Measurements from ENCODE around the gene DCHS2. TPM values are rescaled to one million over a fixed set of nuclear protein-coding genes. Genes with fewer than 3 reads are reported as not detected.

The DCHS2 gene
- total RNA-seq, 1 experiment from 2014 or later = 0.02 TPM

DNA sequence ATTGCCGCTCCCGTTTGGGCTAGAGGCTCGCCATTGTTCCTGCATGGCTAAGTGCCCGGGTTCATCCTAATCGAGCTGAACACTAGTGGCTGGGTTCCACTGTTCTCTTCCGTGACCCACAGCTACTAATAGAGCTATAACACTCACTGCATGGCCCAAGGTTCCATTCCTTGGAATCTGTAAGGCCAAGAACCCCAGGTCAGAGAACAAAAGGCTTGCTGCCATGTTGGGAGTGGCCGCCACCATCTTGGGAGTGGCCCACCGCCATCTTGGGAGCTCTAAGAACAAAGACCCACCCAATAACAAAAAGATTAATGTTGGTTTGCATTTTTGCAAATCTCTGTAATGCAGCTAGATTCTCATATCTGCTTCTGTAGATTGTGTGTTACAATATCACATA is 299.0 kb downstream of the DCHS2 start:
- POLR2A ChIA-PET (ENCODE audit: unreplicated experiment) = no interaction called here
- no peaks in the 10 kb centered on the region for H3K36me3 ChIP-seq (ENCODE audit: low read depth)
- no peak for TF ChIP-seq EZH2 (IDR thresholded peaks at IDR 0.05; ENCODE audit: low read depth)
- TF ChIP-seq, protein P1, sequence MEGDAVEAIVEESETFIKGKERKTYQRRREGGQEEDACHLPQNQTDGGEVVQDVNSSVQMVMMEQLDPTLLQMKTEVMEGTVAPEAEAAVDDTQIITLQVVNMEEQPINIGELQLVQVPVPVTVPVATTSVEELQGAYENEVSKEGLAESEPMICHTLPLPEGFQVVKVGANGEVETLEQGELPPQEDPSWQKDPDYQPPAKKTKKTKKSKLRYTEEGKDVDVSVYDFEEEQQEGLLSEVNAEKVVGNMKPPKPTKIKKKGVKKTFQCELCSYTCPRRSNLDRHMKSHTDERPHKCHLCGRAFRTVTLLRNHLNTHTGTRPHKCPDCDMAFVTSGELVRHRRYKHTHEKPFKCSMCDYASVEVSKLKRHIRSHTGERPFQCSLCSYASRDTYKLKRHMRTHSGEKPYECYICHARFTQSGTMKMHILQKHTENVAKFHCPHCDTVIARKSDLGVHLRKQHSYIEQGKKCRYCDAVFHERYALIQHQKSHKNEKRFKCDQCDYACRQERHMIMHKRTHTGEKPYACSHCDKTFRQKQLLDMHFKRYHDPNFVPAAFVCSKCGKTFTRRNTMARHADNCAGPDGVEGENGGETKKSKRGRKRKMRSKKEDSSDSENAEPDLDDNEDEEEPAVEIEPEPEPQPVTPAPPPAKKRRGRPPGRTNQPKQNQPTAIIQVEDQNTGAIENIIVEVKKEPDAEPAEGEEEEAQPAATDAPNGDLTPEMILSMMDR (conservative IDR thresholded peaks at IDR 0.05) = no peak
- BruUV-seq (replicated peaks) = no TSS peak
- no peak for DNase-seq
- H3K4me3 ChIP-seq = no peak overlapping the region
- no peaks in the 10 kb centered on the region for H4K20me1 ChIP-seq (ENCODE audit: insufficient read depth)
- no peaks in the 10 kb centered on the region for H3K9me3 ChIP-seq (ENCODE audit: insufficient read depth, low read depth)
- intact Hi-C loops (cut with micrococcal nuclease; ENCODE audit: unreplicated experiment) = no loop called here
- H3K27ac ChIP-seq = no peak overlapping the region
- no peaks in the 10 kb centered on the region for H3K9me2 ChIP-seq (ENCODE audit: insufficient read depth)
- H2AFZ ChIP-seq = no peak overlapping the region
- no peaks in the 10 kb centered on the region for H3K4me1 ChIP-seq (replicated peaks; ENCODE audit: insufficient read depth)
- H3K79me2 ChIP-seq (ENCODE audit: low read depth) = no peaks in the 10 kb centered on the region
- H3K4me2 ChIP-seq = no peak overlapping the region
- CTCF ChIA-PET = no interaction called here
- H3K27me3 ChIP-seq (ENCODE audit: insufficient read depth, low read depth) = no peaks in the 10 kb centered on the region
- no peaks in the 10 kb centered on the region for H3F3A ChIP-seq (ENCODE audit: insufficient read depth, low read depth)

- no peaks in the 10 kb centered on the region for H3F3A ChIP-seq (ENCODE audit: insufficient read depth, low read depth)
- H3K4me3 ChIP-seq = no peak overlapping the region
- H3K9me3 ChIP-seq (ENCODE audit: insufficient read depth, low read depth) = no peaks in the 10 kb centered on the region
- H3K4me1 ChIP-seq (replicated peaks; ENCODE audit: insufficient read depth) = no peaks in the 10 kb centered on the region
- POLR2A ChIA-PET (ENCODE audit: unreplicated experiment) = no interaction called here
- H2AFZ ChIP-seq = no peak overlapping the region
- H3K27ac ChIP-seq = no peak overlapping the region
- no TSS peak for BruUV-seq (replicated peaks)
- H3K36me3 ChIP-seq (ENCODE audit: low read depth) = no peaks in the 10 kb centered on the region
- CTCF ChIA-PET = no interaction called here
- H4K20me1 ChIP-seq (ENCODE audit: insufficient read depth) = no peaks in the 10 kb centered on the region
- intact Hi-C loops (cut with micrococcal nuclease; ENCODE audit: unreplicated experiment) = no loop called here
- H3K79me2 ChIP-seq (ENCODE audit: low read depth) = no peaks in the 10 kb centered on the region
- no peak overlapping the region for H3K4me2 ChIP-seq
- no peaks in the 10 kb centered on the region for H3K27me3 ChIP-seq (ENCODE audit: insufficient read depth, low read depth)
- no peaks in the 10 kb centered on the region for H3K9me2 ChIP-seq (ENCODE audit: insufficient read depth)
- TF ChIP-seq, protein P1 (conservative IDR thresholded peaks at IDR 0.05) = no peak
- TF ChIP-seq EZH2 (IDR thresholded peaks at IDR 0.05; ENCODE audit: low read depth) = no peak
- no peak for DNase-seq
These were observed 302.3 kb downstream of the DCHS2 start for GRCh38 chr4:154189346-154189745.

DNA sequence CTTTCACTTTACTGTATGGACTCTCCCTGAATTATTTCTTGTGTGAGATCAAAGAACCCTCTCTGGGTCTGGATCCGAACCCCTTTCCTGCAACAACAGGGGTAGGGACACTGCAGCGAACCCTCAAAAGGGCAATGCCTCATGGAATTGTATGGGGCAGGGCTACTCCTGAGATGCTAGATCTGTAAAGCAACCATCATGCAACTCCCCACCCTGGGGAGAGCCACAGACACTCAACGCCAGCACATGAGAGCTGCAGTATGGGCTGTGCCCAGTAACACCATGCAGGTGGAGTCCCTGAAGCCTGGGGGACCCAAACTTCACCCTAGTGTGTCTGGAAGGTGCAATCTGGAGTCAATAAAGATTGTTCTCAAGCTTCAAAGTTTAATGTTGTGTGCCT is 304.7 kb downstream of the DCHS2 start:
- H3K36me3 ChIP-seq (ENCODE audit: low read depth) = no peaks in the 10 kb centered on the region
- POLR2A ChIA-PET (ENCODE audit: unreplicated experiment) = no interaction called here
- H3K27me3 ChIP-seq (ENCODE audit: insufficient read depth, low read depth) = no peaks in the 10 kb centered on the region
- intact Hi-C loops (cut with micrococcal nuclease; ENCODE audit: unreplicated experiment) = no loop called here
- H2AFZ ChIP-seq = no peak overlapping the region
- no TSS peak for BruUV-seq (replicated peaks)
- no peaks in the 10 kb centered on the region for H3K4me1 ChIP-seq (replicated peaks; ENCODE audit: insufficient read depth)
- no peak for DNase-seq
- H3F3A ChIP-seq (ENCODE audit: insufficient read depth, low read depth) = no peaks in the 10 kb centered on the region
- no peak overlapping the region for H3K27ac ChIP-seq
- TF ChIP-seq EZH2 (IDR thresholded peaks at IDR 0.05; ENCODE audit: low read depth) = no peak
- TF ChIP-seq, protein P1 (conservative IDR thresholded peaks at IDR 0.05) = no peak
- CTCF ChIA-PET = no interaction called here
- H4K20me1 ChIP-seq (ENCODE audit: insufficient read depth) = no peaks in the 10 kb centered on the region
- H3K9me2 ChIP-seq (ENCODE audit: insufficient read depth) = no peaks in the 10 kb centered on the region
- no peak overlapping the region for H3K4me3 ChIP-seq
- H3K9me3 ChIP-seq (ENCODE audit: insufficient read depth, low read depth) = no peaks in the 10 kb centered on the region
- H3K4me2 ChIP-seq = no peak overlapping the region
- no peaks in the 10 kb centered on the region for H3K79me2 ChIP-seq (ENCODE audit: low read depth)
